NCI-H2081 treated with DMSO at 0.1 percent for 48 hours (cell line): Measurements from ENCODE around the gene MEIOB.
"Not testable (repeated sequence)": the region's sequence is repeated elsewhere in the genome, so short reads cannot be mapped to it uniquely, and the experiment has no call there.

Experiments
- DNase-seq: peaks from one replicate; lab custom pipeline; 2025; lab: John Stamatoyannopoulos, UW

Gene MEIOB

DNA sequence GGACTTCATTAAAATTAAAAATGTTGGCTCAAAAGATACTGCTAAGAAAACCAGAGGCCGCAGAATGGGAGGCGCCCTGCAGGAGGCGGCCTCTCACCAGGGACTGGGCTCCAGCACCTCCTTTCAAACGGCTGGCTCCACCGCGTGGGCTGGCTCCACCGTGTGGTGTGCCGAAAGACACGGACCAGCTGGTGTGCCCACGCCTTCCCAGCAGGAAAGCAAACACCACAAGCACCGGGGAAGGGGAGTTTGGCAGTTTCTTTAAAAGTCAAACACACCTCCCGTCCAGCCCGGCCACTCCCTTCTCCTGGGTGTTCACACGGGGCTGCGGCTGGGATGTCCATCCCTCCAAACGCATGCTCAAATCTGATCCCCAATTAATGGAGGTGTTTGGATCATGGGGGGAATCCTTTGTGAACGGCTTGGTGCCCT lies 59.2 kb downstream of the MEIOB start:
- DNase-seq: peak; percentile 17

DNA sequence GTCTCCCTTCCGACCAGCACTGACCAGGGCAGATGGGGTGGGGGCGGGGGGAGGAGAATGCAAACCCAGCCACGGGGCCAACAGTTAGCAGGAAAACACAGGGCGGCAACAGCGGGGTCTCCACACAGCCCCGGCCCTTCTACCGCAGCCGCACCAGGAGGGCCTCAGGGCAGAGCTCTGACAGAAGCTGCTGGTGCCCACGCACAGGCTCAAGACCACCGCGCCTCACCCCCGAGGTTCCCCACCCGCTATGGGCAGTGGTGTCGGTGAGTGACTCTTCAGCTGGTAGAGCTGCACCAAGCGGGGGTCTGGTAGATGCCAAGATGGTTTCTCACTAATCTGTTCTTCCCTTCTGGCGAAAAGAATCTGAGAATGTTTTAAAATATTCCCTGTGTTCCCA lies 61.4 kb downstream of the MEIOB start:
- no peak for DNase-seq

DNA sequence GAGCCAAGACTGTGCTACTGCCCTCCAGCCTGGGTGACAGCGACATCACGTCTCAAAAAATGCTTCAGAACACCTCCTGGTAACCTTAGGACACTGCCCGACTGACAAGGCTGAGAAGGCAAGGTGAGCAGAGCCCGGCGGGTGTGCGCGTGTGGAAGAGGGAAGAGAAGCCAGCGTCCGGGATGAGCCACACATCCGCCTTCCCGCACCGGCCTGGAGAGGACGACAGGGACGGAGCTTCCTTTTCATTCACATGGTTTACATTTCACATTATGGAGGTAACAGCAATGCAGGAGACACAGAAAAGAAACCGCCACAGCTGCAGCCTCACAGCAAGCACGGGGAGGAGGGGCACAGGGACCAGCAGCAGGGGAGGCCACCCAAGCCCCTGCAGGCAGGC lies 61.9 kb downstream of the MEIOB start:
- no peak for DNase-seq

DNA sequence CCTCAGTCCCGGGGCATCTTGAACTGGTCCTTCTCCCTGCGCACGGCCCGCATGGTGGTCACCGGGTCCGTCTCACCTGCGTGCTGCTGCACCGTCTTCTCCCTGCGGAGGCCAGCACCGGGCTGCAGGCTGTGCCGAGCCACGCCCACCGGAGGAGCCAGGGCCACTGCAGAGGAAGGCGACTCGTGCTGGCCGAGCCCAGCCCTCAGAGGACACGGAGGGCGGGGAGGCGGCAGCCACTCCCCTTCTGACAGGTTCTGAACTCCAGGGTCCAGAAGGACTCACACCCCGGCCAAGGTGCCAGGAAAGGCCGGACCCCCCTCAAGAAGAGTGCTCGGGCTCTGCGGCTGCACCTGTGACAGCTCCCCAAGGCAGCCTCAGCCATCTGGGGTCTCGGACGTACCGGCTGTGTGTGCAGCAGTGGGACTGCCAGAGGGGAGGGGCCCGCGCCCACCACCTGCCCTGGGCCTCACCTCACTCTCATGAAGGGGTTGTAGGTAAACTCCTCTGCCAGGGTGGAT lies 62.6 kb downstream of the MEIOB start:
- DNase-seq: no peak

DNA sequence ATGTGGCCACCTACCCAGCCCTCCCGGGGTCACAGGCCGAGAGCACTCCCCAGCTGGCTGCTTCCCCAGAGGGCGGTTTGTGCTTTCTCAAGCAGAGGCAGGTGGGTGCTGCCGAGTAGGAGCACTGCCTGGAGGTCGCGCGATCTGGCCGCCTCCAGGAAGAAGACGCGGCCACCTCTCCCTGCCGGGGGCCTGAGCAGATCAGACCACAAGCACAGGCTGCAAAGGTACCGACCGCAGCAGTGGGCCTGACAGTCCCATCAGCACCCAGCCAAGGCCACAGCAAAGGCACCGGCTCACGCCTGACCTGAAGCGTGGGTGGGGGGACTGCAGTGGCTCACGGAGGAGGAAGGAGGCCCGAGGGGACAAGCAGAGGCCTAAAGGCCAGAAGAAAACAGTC lies 63.3 kb downstream of the MEIOB start:
- DNase-seq: no peak

DNA sequence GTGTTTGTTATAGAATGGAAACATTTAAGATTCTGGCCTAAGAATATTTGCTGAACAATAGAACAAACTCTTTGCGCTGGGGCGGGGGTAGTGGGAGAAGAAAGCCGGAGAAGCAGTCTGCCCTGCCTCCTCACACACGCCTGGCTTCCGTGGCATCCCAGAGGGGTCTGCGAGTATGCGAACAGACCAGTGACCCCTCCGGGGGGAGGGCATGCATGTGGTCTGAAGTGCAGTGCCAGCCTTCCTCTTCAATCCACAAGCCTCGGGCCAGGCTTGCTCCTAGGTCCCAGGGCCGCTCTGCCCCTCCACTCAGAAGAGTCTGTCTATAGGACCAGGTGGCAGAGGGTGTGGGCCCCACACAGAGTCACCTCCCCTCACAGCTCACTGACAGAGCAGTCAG lies 64.3 kb downstream of the MEIOB start:
- no peak for DNase-seq

DNA sequence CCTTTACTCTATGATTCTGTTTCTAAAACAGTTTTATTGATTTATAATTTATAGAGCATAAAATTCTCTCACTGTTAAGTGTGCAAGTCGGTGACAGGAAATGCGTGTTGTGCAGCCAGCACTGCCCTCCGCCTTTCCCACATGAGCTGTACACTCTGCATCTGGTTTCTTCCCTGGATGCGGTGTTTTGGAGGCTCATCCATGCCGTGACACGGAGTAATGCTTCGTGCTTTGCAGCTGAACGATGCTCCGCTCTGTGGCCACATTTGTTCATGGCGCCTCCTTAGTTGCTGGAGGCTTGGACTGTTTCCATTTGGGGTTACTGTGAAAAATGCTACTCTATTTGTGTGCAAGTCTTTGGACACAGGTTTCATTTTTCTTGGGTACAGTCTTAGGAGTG lies 71.3 kb downstream of the MEIOB start:
- DNase-seq: no peak

DNA sequence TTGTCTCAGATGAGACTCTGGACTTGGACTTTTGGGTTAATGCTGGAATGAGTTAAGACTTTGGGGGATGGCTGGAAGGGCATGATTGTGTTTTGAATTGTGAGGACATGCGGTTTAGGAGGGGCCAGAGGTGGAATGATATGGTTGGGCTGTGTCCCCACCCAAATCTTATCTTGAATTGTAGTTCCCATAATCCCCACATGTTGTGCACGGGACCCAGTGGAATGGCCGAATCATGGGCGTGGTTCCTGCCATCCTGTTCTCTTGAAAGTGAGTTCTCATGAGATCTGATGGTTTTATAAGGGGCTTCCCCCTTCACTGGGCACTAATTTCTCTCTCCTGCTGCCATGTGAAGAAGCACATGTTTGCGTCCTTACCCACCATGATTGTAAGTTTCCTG lies 72.7 kb downstream of the MEIOB start:
- DNase-seq: not testable (repeated sequence)

DNA sequence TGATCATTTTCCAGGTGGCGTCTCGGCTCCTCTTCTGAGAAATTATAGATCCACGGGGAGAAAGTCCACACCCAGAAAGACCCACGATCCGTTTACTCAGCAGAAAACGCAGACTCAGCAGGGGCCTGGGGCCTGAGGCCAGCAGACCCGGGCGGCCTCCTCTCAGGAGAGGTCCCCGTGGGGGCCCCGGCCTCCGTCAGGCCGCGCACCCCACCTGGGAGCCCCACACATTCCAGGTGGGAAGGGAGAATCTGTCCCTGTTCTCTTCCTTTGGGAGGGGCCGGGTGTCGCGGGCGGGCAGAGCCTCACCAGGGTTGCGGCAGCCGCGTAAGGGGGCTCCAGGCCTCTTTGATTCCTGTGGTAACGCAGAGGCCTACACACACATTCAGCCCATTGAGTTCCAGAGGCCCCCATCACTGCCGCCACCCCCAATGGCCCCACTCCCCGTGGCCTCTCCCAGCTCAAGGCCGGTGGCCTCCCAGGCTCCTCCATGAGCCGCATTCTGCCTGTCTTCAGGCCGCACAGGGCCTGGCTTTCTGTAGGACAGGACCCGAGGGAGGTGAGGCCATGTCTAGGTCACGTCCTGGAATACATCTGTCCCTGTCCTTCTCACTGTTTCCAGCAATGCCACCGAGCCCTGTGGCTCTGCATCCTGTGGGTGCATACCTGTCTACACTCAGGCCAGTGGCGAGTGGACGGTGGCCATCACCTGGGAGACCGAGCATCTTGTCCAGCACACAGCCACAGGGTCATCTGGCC lies 76.9 kb downstream of the MEIOB start:
- no peak for DNase-seq

DNA sequence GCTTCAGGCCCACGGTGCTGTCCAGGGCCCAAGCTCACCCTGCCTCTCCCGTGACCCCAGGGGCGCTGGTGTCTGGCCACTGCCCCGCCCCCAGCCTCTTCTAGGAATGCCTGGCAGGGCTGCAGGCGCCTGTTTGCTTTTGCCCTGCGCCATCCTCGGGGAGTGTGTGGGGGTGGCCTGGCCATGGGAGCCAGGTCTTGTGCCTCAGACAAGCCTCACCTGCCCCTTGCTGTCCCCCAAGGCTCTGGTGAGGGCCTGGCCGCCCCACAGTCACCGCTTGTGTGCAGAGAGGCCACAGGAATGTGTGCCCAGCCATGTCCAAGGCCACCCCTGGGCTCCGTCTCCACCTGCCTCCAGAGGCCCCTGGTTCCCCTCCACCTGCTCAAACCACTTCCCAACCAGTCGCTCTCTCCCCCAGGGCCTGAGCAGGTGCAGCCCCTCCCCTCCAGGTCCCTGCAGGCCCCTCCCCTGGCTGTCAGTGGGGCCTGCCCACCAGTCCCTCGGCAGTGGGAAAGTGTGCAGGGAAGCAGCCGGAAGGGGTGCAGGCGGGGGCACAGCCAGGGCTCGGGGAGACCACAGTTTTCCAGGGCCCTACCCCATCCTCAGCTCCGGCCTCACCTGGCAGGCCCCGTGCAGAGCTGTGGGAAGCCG lies 77.6 kb downstream of the MEIOB start:
- no peak for DNase-seq

DNA sequence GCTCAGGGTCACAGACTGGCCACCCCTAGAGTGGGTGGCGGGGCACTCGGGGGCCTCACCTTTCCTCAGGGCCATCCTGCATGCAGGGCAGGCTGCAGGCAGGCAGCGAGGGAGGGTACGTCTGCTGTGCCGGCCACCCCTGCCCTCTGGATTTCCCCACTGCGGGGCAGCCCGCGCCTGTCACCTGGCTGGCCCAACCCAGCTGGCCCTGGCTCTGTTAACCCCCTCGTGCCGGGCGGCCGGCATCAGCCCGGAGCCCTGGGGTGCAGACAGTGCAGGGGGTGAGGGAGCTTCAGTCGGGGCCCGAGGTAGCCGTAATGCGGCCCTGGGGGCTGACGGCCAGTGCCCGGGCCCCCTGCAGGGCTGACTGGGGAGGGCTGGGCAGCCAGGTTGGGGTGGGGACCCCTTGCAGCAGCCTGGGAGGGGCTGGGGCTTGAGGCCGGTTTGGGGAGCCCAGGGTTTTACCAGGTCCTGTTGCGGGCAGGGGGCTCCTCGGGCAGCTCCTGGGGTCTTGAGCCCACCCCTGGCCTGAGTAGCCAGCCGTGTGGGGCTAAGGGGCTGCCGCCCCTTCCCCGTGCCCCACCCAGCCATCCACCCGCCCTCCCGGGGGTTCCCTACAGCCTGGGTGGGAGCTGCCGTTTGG lies 78.3 kb downstream of the MEIOB start, which contains the start of gene IGFALS:
Gene IGFALS, minus strand, starts transcription at position 128 of the 643 bp plus-strand sequence. Its CDS starts 53 bp downstream, at position 75.
- no peak for DNase-seq

DNA sequence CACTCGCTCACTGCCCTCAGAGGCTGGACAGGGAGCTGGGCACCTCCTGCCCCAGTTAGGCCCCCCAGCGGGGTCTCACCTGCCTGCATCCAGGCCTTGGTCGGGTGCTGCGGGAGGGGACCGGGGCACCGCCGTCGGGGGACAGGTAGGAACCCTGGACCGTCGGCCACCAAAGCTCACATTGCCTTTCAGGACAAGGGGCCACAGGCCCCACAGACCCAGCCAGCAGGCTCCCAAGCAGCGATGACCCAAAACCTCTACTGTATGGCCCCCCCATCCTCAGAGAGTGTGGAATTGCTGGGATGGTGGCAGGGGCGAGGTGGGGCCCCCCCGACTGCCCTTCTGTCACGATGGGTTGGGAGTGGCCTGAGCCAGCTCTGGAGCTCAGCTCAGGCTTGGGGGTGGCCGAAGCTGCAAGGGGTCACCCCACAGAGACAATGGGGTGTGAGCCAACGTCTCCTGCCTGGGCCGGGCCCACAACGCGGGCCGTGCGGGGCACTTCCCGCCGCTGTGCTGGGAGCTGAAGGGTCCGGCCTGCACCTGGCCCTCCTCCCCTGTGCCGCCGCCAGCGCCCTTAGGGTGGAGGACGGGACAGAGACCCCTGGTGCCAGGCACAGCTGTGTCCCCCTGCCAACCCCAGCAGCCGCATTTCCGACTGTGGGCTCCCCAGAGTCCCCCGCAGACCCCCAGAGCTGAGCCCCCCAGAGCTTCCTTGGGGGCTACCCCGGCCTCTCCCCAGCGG lies 79.0 kb downstream of the MEIOB start:
- no peak for DNase-seq

DNA sequence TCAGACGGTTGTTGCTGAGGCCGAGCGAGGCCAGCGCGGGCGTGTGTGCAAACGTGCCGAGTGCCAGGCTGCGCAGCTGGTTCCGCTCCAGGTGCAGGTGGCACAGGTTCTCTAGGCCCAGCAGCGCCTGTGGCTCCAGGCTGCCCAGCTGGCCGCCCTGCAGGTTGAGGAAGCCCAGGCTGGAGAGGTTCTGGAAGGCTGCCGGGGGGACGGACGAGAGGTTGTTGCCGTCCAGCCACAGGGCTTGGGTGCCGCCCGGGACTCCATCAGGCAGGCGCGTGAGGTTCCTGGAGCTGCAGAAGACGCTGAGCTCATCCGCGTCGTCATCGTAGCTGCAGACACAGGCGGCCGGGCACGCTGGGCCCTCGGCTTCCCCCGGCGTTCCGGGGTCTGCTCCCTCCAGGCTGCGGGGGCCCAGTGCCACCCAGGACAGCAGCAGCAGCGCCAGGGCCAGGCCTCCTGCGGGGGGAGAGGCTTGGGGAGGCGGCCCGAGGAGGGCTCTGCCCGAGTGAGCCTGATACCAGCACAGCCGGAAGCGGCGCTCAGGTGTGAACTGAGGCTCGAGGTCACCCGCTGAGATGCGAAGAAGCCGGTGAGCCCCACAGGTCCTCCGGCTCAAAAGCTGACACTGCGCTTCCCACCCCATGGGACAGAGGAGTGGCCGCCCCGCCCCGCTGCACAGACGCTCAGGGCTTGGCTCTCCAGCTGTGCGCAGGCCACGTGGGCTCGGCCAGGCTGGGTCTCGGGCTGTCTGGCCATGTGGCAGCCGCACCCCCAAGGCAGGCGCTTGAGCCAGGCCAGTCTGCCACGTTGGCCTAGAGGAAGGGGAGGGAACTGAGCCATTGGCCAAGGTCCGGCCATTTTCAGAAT lies 79.8 kb downstream of the MEIOB start:
- DNase-seq: no peak

DNA sequence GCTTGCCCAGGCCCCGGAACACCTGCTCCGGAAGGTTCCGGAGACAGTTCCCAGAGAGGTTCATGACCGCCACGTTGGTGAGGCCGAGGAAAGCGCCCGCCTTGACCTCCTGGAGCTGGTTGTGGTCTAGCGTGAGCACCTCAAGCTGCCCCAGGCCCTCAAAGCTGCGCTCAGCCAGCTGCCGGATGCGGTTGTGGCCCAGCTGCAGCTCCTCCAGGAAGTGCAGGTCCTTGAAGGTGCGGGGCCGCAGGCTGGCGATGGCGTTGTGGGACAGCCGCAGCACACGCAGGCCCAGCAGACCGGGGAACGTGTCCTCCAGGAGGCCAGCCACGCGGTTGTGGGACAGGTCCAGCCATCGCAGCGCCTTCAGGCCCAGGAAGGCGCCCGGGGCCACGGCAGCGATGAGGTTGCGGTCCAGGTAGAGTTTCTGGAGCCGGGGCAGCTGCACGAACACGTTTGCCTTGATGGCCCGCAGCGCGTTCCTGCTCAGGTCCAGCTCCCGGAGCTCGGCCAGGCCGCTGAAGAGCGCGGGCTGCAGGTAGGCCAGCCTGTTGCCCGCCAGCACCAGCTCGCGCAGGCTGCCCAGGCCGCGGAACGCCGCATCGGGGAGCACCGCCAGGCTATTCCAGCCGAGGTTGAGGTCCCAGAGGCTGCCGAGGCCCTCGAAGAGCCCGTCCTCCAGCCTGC lies 80.6 kb downstream of the MEIOB start:
- DNase-seq: no peak

DNA sequence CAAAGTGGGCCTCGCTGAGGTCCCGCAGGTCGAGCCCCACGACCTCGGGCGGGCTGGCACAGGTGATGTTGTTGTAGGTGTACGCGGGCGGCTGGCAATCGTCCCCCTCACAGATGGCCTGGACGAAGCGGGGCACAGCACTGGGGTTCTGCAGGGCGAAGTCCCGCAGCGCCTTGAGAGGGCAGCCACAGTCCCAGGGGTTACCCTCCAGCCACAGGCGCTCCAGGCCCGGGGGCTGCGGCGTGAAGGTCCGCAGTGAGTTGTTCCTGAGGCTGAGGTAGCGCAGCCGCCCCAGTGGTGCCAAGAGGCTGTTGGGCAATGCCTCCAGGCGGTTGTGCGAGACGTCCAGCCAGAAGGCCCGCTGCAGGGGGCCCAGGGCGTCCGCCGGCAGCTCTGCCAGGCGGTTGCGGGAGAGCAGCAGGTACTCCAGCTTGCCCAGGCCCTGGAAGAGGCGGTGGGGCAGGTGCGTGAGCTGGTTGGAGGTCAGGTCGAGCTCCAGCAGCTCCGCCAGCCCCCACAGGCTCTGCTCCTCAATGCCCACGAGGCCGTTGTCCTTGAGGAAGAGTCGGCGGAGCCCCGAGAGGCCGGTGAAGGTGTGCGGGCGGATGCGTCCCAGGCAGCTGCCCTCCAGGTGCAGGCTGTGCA lies 81.2 kb downstream of the MEIOB start:
- DNase-seq: no peak

DNA sequence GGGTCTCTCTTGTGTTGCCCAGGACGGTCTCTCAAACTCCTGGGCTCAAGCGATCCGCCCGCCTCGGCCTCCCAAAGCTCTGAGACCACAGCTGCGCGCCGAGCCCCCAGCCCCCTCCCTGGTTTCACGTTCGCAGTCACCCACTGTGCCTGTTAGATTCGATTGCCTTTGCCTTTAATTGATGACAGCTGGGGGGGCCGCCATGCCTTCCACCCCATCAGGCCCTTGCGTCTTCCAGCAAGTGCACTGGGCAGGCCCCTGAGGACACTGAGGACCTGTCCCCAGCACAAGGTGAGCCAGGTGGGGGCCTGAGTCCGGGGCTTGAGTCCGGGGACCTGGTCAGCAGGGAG lies 81.7 kb downstream of the MEIOB start:
- DNase-seq: no peak

DNA sequence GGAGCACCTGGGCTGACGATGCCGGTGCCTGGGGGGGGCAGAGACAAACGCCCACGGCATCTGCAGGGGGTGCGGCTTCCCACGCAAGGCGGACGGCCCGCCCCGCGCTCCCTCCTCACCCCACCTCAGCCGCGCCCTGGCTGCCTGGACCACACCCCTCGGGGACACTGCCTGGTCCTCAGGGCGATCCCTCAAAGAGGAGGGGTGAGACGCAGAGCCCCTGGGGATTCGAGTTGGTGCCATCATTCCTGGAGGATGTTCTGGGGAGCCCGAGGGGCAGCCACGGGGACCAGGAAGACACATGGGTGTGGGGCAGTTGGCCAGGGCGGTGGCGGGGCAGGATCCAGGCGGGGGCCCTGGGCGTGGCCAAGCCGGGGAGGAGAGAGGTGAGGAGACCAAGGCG lies 82.3 kb downstream of the MEIOB start:
- DNase-seq: no peak

DNA sequence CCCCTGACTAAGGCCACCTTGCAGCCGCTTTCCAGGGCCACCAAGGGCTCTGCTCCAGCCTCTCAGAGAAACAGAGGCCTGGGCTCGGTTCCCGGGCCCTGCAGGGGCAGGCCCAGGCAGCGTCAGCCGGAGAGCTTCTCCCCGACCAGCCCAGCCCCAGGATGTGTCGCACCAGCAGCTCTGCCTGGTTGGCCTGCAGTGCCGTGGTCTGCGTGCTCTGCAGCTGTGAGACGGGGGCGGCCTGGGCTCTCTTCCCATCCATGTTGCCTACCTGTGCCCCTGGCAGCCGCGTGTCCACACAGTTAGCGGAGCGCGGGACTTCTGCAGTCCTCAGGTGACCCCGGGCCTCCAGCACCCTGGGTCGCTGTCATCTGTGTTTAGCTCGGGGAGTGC lies 83.3 kb downstream of the MEIOB start:
- DNase-seq: no peak

DNA sequence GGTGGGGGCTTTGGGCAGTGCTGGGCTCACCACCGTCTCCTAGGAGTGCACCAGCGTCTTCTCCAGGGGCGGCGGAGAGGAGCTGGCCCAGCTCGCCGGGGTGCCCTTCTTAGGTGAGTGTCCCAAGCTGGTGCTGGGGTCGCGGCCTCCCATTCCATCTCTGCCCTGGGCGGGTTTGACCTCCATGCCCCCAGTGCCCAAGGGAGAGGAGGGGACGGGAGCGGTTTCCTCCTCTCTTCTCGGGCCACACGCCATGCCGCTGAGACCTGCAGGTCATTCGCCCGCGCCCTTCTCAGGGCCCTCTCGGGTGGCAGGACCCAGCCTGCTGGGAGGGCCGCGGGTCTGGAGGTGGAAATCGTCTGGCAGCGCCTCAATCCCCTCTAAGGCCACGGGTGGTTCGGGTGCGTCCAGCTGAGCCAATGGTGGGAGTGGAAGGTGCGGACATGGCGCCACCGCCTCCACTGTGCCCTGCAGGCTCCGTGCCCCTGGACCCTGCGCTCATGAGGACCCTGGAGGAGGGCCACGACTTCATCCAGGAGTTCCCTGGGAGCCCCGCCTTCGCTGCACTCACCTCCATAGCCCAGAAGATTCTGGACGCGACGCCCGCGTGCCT lies 83.8 kb downstream of the MEIOB start:
- no peak for DNase-seq
